GM19324 (cell line): ENCODE measurements around the gene MAN1C1.
"Not testable (repeated sequence)": the region's sequence is repeated elsewhere in the genome, so short reads cannot be mapped to it uniquely, and the experiment has no call there.

Experiments used
- ATAC-seq: cut with Tn5 transposase; IDR thresholded peaks from one replicate; pipeline ENCODE4 v1.9.1; 2021; ENCODE audit warnings: mild to moderate bottlenecking, moderate library complexity; ENCODE audit not compliant: unreplicated experiment, low FRiP score

Gene MAN1C1

DNA sequence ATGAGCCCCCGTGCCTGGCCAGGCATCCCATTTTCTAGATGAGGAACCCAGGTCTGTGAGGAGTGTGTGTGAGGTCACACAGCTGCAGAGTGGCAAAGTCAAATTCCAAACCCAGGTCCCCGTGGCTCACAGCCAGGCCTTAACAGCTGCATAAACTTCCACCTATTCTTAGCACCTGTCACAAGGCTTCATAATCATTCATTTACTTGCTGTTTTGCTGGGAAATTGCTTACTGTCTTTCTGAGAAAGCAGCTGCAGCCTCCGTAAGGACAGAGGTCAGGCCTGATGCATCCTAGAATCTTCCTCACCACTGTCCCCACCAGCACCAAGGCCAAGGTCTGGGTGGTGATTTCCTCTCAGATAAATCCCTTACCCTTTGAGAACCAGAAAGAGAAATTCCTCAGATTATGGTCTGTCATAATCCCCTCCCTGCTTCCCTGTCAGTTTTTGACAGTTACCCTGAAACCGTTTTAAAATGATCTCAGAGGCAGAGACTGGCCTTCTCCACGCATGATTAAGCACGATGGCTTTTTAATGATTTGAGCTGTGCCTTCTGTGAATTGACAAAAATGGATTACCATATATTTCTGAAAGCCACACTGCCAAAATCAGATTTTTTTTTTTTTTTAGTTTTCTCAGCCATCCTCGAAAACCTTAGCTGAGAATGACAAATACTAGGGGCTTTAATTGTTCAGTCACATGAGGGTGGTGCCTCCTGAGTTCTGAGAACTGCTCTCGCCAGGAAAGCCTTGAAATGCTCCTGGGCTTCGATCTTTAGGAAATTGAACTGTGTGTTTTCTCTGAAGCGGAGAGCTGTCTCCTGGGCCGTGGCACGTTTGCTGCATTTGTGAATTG lies 113.4 kb downstream of the MAN1C1 start:
- ATAC-seq, result no peak

- ATAC-seq, result no peak
These were observed 114.6 kb downstream of the MAN1C1 start for GRCh38 chr1:25731148-25731547.

DNA sequence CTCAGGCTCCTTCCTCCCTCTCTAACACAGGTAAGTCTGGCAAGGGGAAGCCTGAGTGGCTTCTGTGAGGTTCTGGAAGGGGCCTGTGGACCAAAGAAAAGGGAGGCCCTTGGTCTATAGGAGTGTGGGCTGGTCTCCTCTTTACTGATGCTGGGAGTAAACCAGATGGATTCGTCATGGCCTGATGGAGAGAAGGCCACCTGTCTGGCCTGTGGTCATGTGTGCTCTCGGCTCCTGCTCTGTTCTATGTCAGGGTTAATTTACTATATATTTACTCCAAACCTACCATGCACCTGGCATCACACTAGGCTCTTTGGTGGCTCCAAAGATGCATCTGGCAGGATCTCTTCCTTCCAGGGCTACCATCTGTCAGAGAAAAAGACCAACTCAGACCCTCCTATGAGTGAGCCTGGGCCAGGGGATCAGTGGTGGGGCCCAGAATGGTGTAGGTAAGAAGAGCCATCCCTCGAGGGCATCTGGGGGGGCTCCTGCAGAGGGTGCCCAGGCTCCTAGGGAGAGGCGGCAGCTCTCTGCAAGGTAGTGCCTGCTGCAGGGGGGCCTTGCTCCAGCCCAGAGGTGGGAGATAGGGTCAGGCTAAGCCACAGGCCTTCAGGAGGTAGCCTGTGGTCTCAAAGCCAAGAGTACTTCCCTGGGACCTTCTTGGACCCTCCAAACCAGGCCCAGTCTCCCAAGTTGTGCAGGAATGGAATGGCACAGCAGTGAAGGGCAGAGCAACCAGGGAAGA lies 115.2 kb downstream of the MAN1C1 start:
- ATAC-seq, result no peak

DNA sequence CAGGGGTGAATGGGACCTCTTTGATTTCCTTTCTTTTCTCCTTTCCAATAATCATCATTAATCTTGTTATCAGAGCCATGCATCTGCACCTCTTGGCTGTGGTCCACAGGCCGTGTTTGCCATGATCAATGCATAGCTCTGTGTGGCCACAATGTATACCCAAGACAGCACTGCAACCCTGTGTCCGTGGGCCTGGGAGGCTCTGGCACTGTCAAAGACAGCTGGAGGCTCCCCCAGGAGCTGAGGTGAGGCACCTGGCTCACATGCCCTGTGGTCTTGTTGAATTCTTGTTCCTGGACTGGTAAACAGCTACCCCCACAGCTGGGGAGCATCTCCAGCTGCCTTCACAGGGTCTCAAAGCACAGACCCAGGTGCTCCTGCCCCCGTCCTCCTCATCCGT lies 116.2 kb downstream of the MAN1C1 start:
- ATAC-seq, result no peak

DNA sequence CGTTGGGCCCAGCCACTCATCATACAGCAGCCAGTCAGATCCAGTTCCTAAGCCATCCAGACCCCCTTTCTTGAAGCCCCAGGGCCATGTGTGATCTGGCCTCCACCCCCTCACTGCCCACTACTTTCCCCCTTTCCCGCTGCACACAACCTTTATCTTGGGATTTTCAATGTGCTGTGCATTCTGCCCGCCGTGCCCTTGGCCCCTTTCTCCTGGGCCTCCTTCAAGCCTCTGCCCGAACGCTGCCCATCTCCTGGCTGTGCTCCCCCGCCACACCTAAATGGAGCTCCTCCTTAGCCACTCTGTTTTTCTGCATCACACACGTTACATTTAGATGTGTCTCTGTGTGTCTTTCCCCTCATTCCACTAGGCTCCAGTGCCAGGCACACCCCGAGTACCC lies 116.7 kb downstream of the MAN1C1 start:
- no peak for ATAC-seq

DNA sequence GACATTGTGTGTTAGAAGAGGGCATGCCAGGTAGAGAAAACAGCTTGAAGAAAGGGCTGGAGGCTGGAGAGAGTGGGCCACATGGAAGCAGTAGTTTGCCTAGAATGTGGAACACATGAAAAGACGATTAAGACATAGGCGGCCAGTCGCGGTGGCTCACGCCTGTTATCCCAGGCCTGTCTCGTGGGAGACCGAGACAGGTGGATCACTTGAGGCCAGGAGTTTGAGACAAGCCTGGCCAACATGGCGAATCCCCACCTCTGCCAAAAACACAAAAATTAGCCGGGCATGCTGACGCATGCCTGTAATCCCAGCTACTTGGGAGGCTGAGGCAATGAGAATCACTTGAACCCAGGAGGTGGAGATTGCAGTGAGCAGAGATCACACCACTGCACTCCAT lies 118.4 kb downstream of the MAN1C1 start:
- ATAC-seq, result not testable (repeated sequence)

GRCh38 chr1:25735956-25736529 lies 119.5 kb downstream of the MAN1C1 start:
- ATAC-seq, result no peak

DNA sequence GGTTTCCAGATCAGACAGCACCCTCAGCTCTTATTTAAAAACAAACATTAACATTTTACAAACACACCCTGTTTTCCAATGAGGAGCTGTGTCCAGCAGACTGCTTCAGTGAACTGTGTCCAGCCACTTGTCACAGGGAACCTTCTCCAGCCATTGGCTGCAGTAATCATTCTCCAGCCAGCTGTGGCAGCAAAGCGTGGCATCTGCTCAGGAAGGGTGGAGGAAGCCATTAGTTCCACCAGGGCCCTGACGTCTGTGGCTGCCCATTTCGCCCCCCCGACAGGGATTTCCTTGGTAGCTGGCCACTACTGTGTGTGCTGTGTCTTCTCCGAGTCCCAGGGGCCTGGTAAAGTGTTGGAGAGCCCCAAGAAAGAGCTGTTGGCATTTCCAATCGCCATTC lies 120.5 kb downstream of the MAN1C1 start:
- no peak for ATAC-seq

DNA sequence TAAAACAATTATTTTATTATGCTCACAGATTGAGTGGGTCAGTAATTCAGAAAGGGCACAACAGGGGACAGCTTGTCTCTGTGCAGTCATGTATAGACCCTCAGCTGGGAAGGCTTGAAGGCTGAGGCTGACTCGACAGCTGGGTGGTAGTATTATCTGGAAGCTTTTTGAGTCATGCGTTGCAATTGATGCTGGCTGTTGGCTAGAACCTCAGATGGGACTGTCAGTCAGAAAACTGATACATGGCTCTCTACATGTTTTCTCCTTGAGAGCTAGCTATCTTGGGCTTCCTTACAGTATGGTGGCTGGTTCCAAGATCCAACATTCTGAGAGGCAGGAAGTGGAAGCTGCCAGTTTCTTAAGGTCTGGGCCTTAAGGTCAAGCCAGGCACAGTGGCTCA lies 121.9 kb downstream of the MAN1C1 start:
- ATAC-seq, result no peak

DNA sequence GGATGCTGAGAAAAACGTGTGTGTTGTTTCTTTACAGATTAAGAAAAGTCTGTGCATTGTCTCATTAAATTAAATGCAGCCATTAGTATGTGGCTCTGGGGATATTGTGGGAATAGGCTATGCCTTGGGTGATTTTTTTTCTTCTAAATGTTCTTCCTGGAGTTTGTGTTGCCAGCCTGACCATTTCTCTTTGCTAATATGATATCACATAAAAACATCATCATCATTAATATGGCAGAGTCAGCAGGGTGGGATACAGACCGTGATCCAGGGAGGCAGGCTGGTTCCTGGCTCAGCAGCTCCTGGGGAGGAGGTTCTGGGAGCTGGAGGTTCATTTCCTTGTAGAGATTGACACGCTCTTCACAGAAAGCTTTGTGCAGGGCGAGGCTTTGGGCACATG lies 122.8 kb downstream of the MAN1C1 start:
- ATAC-seq, result no peak

GRCh38 chr1:25740071-25740470 lies 123.5 kb downstream of the MAN1C1 start:
- no peak for ATAC-seq

GRCh38 chr1:25742316-25742715 lies 125.7 kb downstream of the MAN1C1 start:
- ATAC-seq, result no peak

DNA sequence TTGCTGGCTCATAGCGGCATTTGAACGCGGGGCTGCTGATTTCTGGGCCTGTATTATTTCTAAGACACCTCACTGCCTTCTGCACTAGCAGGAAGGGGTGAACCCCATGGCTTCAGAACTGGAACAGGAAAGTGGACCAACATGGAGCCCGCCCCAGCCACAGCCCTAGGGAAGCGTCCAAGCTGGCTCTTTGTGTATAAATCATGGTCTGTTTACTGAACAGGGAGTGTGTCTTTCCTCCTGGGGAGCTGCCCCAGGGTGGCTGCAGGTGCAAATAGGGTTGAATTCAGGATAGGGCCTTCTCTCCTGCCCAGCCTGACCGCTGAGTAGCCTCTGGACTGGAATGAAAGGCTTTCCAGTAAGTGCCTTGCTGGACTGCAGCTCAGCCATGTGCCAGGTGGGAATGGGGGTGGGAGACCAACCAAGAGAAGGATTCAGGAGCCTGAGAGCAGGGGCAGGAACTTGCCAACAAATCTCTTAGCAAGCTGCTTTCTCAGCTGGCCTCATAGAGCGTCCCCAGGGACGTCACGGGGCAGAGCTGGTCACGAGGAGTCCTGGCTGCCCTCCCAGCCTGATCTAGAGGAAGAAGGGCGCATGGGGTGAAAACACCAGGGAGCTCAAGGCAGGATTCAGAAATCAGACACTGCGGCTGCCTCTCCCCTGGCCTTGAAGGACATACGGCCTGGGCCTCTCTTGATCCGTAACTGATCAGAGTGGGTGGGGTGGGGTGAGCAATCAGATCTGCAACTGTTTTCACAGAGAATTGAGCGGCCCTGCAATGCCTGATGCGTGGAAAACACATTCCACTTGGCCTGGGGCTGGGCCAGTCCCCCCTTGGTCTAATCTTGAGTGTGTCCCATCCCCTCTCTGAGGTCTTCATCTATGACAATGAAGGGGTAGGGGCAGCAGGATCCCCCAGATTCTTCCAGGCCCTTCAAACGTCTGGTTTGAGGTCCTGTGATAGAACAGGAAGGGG lies 126.9 kb downstream of the MAN1C1 start:
- ATAC-seq, result no peak

DNA sequence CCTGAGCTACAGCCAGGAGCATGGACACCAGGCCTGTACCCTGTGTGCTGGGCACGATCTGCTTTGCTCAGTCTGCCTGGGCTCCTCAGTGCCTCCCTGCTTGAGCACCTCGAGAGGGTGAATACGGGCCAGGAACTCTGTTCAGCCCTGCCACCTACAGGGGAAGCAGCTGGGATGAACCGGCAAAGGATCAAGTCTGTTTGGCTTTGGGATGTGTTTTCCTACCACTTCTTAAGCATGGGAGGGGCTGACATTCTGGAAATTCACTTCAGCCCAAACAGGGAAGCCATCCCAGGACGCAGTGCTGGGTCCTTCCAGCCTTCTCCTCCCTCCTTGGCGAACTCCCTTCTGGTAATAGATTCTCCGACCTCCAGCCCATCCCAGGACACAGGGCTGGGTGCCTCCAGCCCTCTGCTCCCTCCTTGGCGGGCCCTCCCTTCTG lies 127.6 kb downstream of the MAN1C1 start:
- ATAC-seq, result no peak

DNA sequence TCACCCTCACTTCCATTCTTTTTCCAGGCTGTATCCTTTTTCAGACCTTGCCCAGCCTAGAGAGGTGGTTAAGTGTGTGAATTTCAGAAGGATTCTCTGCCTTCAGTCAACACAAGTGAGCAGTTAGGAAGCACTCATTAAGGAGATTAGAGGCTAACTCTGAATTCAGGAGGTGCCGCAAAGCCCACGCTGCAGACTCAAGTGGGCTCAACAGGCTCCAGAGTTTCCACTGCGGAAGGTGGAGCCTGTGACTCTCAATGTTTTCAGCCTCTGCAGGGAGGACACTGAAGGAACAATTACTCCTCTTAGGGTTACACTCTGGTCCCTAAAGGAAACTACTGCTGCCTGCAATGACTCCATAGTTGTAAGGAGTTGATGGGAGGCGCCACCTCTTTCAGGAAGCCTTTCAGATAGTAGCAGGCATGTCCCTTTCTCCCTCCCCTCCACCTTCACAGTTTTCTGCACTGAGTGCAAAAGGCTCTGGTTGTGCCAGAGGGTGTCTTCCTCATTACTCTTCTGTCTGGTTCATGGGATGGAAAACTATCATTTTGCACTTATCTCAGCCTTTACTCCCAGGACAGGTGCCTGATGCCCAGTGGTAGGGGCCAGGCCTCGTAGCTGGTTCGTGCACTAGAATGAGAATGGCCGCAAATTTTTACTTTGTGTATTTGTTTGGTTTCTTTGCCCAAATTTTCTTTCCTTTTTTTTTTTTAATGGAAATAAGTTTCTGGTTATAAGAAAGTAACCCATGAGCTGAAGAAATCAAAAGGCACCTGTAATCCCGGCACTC lies 128.2 kb downstream of the MAN1C1 start:
- ATAC-seq, result no peak

- ATAC-seq, result no peak
These were observed 129.9 kb downstream of the MAN1C1 start for GRCh38 chr1:25746299-25747045.

- ATAC-seq, result no peak
These were observed 130.6 kb downstream of the MAN1C1 start for GRCh38 chr1:25747046-25747719.

- ATAC-seq, result no peak
These were observed 132.1 kb downstream of the MAN1C1 start for GRCh38 chr1:25748531-25749205.
